GM21390 (cell line): ENCODE data around the gene LSG1.
A peak's percentile ranks its signal among the peaks of the same experiment; 100 is the strongest.

Source experiments
- ATAC-seq: cut with Tn5 transposase; IDR thresholded peaks from one replicate; pipeline ENCODE4 v1.9.1; 2021; ENCODE audit not compliant: unreplicated experiment

The LSG1 gene

GRCh38 chr3:194687638-194688199, 15.7 kb upstream of the LSG1 start:
- no peak for ATAC-seq

GRCh38 chr3:194686816-194687637, 15.0 kb upstream of the LSG1 start:
- no peak for ATAC-seq

- ATAC-seq = no peak
These were observed 14.4 kb upstream of the LSG1 start for GRCh38 chr3:194686414-194686815.

GRCh38 chr3:194685718-194686413, 13.9 kb upstream of the LSG1 start, which contains the start of gene FAM43A:
Gene FAM43A (plus strand): TSS chr3:194685883. CDS start chr3:194686827, 944 bp downstream.
- ATAC-seq = peak; percentile 36

GRCh38 chr3:194685065-194685717, 13.2 kb upstream of the LSG1 start:
- ATAC-seq = no peak

- no peak for ATAC-seq
These were observed 11.4 kb upstream of the LSG1 start for GRCh38 chr3:194683380-194683779.

- peak; percentile 56 for ATAC-seq
These were observed 10.8 kb upstream of the LSG1 start for GRCh38 chr3:194682694-194683310.

- ATAC-seq = no peak
These were observed 10.2 kb upstream of the LSG1 start for GRCh38 chr3:194682189-194682693.

- ATAC-seq = no peak
These were observed 9.1 kb upstream of the LSG1 start for GRCh38 chr3:194680888-194681615.

- ATAC-seq = no peak
These were observed 4.5 kb upstream of the LSG1 start for GRCh38 chr3:194676471-194676870.

GRCh38 chr3:194675680-194676079, 3.7 kb upstream of the LSG1 start:
- no peak for ATAC-seq

GRCh38 chr3:194675081-194675640, 3.2 kb upstream of the LSG1 start:
- no peak for ATAC-seq

- ATAC-seq = no peak
These were observed 1.8 kb upstream of the LSG1 start for GRCh38 chr3:194673761-194674160.

- ATAC-seq = no peak
These were observed 885 bp upstream of the LSG1 start for GRCh38 chr3:194672876-194673275.

- ATAC-seq = peak; percentile 20
These were observed 486 bp downstream of the LSG1 start for GRCh38 chr3:194671511-194671899.

- no peak for ATAC-seq
These were observed 4.6 kb downstream of the LSG1 start for GRCh38 chr3:194667363-194667762.

GRCh38 chr3:194664857-194665256, 7.1 kb downstream of the LSG1 start:
- ATAC-seq = no peak

GRCh38 chr3:194661946-194662345, 10.0 kb downstream of the LSG1 start:
- no peak for ATAC-seq

- ATAC-seq = no peak
These were observed 10.6 kb downstream of the LSG1 start for GRCh38 chr3:194661374-194661773.

GRCh38 chr3:194659778-194660177, 12.2 kb downstream of the LSG1 start:
- ATAC-seq = no peak
